Fibroblast of pulmonary artery (primary cell): ENCODE data around the gene PRKCD.

ENCODE experiments used
- DNase-seq: peaks from one replicate; pipeline ENCODE4 v3.0.0-alpha.2; 2010; ENCODE audit warnings: low read depth
- H3K4me3 ChIP-seq: replicated peaks from 2 replicates; pipeline ENCODE4 v1.5.1; 2011; ENCODE audit warnings: low read depth, mild to moderate bottlenecking, control low read depth, low read length, moderate library complexity
- TF ChIP-seq, protein P1 (sequence below): IDR thresholded peaks from 2 replicates; pipeline ENCODE4 v1.5.1; 2011; ENCODE audit warnings: mild to moderate bottlenecking, control low read depth, low read length, inconsistent platforms; ENCODE audit errors: missing control alignments

The PRKCD gene

DNA sequence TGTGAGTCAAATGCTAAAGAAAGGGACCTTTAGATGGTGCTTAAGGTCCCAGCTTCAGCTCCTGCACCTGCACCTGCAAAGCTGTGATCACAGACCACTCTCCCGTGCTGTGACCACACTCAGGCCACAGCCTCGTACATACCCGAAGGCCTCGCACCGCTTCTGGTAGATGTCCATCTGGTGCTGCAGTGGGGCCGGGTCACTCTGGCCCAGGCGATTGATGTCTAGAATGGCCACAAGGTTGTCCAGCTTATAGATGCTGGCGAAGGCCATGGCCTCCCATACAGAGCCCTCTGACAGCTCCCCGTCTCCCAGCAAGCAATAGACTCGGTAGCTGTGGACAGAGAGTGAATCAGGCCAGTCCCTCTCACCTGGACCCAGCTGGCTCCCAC is 73.8 kb downstream of the PRKCD start:
- TF ChIP-seq, protein P1, sequence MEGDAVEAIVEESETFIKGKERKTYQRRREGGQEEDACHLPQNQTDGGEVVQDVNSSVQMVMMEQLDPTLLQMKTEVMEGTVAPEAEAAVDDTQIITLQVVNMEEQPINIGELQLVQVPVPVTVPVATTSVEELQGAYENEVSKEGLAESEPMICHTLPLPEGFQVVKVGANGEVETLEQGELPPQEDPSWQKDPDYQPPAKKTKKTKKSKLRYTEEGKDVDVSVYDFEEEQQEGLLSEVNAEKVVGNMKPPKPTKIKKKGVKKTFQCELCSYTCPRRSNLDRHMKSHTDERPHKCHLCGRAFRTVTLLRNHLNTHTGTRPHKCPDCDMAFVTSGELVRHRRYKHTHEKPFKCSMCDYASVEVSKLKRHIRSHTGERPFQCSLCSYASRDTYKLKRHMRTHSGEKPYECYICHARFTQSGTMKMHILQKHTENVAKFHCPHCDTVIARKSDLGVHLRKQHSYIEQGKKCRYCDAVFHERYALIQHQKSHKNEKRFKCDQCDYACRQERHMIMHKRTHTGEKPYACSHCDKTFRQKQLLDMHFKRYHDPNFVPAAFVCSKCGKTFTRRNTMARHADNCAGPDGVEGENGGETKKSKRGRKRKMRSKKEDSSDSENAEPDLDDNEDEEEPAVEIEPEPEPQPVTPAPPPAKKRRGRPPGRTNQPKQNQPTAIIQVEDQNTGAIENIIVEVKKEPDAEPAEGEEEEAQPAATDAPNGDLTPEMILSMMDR = no peak
- H3K4me3 ChIP-seq = no peak overlapping the region
- DNase-seq = no peak

GRCh38 chr3:53235545-53235944 is 74.5 kb downstream of the PRKCD start:
- TF ChIP-seq, protein P1 = no peak
- DNase-seq = no peak
- H3K4me3 ChIP-seq = no peak overlapping the region

GRCh38 chr3:53236112-53236841 is 75.3 kb downstream of the PRKCD start:
- no peak overlapping the region for H3K4me3 ChIP-seq
- TF ChIP-seq, protein P1 = no peak
- peak; percentile 91 for DNase-seq

DNA sequence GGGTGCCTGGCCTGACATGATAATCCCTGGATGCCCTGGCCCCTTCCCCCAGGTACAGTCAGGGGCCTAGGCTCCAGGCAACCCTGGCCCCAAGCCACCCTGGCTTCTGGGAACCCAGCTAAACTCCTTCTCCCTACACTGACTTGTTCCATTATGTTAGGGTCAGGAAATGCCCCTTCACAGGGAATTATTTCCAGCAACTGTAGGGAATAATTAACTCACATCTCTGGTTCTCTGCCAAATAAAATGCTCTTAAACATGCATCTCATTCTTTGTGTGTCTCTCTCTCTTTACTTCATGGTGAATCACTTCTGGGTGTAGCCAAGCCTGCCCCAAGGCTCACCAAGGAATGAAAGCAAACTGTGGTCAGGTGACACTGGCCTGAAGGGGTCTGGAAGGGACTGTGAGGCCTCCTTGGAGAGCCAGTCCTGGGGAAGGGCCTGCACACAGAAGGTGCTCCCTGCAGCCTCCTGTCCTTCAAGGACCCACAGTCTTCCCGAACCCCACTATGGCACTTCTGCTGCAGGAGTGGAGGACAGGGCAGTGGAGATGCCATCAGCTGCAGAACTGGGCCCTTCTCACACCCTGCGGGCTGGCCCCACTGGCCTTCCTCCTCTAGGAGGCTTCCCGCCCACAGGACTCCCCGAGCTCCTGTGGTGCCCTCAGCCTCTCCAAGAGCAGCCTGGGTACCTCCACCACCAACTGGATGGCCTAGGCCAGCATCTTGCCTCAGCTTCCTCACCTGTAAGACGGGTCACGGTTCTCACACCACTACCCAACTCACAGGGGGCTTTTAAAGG is 77.2 kb downstream of the PRKCD start:
- TF ChIP-seq, protein P1 = no peak
- no peak overlapping the region for H3K4me3 ChIP-seq
- peak; percentile 93 for DNase-seq

GRCh38 chr3:53238886-53239285 is 77.9 kb downstream of the PRKCD start:
- H3K4me3 ChIP-seq = no peak overlapping the region
- TF ChIP-seq, protein P1 = no peak
- DNase-seq = no peak

- H3K4me3 ChIP-seq = no peak overlapping the region
- DNase-seq = no peak
- TF ChIP-seq, protein P1 = no peak
These were observed 78.8 kb downstream of the PRKCD start for GRCh38 chr3:53239800-53240199.
